HG03103 (cell line): ENCODE results near the gene NDUFA11.
"Not testable (repeated sequence)": the region's sequence is repeated elsewhere in the genome, so short reads cannot be mapped to it uniquely, and the experiment has no call there.

Source experiments
- ATAC-seq: cut with Tn5 transposase; IDR thresholded peaks from one replicate; pipeline ENCODE4 v1.9.1; 2021; ENCODE audit warnings: low read depth; ENCODE audit not compliant: unreplicated experiment

Gene NDUFA11

DNA sequence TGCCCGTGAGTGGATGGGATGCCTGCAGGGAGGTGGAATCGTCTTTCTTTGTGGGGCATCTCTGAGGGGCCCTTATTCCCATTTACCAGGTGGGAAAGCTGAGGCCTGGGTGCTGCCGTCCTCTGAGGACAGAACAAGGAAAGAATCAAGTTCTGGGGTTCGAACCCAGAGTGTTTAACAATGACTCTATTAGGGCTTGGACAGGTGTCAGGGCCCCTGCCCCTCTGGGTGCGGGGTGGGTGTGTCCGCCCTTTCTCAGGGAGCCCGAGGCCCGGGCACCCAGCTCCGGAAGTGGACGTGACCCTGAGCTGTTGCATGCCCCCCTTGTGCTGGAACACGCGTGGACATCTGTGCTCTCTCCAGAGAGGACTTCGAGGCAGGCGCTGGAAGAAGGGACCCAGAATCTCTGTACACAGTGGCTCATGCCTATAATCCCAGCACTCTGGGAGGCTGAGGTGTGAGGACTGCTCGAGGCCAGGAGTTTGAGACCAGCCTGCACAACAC lies 10.8 kb downstream of the NDUFA11 start:
- ATAC-seq, result no peak

DNA sequence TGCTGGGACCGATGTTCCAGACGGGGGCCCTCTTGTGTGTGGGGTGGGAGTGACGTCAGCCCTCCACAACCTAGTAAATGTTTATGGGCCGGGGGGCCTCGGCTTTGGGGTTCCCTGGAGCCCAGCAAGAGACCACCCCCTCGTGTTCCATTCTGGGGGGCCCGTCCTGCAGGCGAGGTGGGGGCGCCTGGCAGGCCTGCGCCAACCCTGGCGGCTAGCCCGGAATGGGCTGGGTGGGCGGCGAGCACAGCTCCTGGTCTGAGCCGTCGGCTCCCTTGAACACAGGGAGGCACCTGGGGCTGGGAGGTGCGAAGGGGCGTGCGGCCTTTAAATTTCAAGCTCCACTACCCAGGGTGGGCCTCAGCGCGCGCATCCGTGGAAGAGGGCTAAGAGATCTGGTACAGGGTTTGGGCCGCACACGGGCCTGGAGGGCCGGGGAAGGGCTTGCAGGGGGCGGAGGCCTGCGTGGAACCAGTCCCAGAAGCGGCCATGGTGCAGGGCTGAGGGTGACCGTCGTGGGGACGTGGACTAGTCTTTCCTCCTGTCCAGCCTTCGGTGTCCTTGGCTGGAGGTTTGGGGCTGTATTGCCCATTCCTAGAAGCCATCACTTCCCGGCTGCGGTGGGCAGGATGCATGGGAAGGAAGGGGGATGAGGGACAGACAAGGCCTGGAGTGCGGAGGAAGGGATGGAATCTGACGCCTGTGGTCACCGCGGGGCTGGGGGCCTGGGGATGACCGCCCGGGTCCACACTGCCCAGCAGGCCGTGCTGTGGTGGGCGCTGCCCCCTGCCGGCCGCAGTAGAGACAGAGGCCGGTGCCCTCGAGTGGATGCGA lies 11.4 kb downstream of the NDUFA11 start:
- ATAC-seq, result no peak

DNA sequence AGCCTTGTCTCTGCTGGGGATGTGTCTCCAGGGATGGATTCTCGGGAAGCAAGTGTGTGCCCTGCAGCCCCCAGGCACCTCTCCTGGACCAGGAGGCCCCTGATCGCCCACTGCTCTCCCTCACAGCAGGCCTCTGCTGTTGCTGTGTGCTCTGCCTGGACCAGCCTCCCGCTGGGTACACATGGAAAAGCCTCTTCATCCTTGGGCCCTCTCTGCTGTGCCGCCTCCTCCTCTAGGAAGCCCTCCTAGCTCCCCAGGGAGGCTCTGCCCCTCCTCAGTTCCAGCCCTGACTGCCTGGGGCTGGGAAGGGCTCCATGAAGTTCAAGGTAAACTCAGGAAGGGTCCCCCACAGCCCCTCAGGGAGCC lies 12.0 kb downstream of the NDUFA11 start:
- no peak for ATAC-seq

DNA sequence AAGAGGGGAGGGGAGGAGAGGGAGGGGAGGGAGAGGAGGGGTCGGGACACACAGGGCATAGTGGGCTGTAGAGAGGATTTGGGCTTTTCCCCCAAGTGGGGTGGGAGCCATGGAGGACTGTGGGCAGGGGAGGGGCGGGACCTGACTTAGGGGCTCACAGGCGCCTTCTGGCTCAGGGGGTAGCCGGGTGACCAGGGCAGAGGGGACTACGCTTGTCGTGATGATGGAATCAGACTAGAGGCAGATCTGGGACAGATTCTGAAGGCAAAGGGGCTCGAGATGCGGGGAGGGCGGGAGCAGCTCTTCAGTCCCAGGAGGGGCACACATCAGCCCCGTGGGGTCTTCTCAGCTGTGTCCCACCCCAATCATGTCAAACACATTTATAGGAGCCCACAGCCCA lies 13.5 kb downstream of the NDUFA11 start:
- ATAC-seq, result no peak

DNA sequence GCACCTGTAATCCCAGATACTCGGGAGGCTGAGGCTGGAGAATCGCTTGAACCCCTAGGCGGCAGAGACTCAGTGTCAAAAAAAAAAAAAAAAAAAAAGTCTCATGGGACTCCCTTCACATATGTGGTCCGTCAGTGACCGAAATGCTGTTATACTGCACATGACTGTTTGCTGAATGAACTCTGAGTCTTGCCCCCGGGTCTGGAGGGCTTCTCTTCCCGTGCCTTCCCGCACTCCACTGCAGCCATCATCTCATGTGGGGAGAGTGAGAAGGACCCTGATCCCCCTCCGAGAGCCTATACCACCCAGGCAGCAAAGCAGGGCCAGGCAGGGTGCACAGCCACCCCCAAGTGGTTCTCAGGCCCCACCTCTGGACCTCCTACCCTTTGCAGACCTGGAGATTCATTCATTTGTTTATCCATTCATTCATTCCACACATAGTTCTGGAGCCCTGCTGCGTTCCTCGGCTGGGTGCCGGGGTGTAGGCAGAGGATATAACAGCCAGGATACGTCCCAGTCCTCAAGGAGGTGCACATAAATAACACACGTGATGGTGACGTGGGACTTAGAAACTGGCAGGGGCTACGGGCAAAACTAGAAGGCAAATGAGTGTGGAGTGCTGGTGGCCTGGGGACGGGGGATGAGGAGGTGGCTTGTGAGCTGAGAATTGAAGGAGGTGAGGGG lies 14.2 kb downstream of the NDUFA11 start:
- ATAC-seq, result no peak

DNA sequence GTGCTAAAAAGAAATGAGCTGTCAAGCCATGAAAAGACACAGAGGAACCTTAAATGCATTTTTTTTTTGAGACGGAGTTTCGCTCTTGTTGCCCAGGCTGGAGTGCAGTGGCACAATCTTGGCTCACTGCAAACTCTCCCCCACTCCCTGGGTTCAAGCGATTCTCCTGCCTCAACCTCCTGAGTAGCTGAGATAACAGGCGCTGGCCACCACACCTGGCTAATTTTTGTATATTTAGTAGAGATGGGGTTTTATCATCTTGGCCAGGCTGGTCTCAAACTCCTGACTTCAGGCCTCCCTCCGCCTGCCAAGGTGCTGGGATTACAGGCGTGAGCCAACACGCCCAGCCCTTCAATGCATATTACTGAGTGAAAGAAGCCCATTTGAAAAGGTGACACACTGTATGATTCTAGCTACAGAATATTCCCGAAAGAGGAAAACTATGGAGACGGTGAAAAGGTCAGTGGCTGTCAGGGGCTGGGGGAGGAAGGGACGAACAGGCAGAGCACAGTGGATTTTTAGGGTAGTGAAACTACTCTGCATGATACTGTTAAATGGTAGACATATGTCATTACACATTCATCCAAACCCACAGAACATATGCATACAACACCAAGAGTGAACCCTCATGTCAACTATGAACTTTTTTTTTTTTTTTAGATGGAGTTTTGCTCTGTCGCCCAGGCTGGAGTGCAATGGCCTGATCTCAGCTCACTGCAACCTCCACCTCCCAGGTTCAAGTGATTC lies 19.4 kb downstream of the NDUFA11 start:
- ATAC-seq, result not testable (repeated sequence)

DNA sequence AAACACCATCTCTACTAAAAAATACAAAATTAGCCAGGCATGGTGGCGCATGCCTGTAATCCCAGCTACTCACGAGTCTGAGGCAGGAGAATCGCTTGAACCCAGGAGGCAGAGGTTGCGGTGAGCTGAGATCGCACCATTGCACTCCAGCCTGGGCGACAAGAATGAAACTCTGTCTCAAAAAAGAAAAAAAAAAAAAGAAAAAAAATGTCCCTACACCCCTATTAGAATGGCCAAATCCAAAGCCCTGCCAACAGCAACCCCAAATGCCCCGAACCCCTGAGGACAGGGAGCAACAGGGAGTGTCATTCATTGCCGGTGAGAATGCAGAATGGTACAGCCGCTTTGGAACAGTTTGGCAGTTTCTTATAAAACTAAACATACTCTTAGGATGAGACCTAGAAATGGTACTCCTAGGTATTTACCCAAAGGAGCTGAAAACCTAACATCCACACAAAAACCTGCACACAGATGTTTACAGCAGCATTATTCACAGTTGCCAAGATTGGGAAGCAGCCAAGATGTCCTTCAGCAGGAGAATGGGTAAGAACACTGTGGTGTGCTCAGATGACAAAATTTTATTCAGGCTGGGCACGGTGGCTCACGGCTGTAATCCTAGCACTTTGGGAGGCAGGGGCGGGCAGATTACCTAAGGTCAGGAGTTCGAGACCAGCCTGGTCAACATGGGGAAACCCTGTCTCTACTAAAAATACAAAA lies 20.3 kb downstream of the NDUFA11 start:
- ATAC-seq, result not testable (repeated sequence)

DNA sequence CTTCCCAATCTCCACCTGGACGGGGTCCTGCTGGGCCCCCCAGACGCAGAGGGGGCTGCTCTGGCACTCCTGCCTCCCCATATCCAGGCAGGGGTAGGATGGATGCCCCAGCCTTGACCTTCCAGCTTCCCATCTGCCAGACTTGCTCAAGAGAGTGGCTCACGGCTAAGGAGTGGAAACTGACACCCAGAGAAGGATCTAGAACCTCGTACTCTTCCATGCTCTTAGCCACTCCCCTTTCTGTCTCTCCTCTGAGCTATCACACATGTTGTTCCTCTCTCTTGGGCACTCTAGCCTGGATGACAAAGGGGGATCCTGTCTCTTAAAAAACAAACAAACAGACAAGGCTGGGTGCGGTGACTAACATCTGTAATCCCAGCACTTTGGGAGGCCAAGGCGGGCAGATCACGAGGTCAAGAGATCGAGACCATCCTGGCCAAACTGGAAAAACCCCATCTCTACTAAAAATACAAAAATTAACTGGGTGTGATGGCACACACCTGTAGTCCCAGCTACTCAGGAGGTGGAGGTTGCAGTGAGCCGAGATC lies 21.1 kb downstream of the NDUFA11 start:
- ATAC-seq, result no peak

DNA sequence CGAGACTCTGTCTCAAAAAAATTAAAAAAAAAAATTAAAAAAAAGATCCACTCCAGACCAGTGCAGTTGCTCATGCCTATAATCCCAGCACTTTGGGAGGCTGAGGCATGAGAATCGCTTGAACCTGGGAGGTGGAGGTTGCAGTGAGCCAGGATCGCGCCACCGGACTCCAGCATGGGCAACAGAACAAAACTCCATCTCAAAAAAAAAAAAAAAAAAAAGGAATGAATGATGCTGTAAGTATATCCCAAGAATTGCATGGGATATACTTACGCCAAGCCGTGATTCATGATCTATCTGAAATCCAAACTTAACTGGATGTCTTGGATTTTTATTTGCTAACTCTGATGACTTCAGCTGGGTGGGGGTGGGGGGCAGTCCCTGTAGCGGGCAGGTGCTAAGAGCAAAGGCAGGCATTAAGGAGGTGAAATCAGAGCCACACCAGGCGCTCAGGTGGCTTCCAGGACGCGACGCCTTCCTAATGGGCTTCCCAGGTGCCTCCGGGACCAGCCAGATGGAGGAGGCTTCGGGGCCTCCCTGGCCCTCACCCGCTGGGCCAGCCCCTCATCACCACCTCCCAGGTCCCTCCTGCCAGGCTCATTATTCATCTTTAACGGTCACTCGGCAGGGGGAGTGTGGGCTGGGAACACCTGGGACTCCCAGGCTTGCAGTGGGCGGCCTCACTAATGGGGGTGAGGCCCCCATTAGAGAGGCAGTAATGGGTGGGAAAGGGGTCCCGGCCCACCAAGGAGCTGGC lies 21.9 kb downstream of the NDUFA11 start:
- ATAC-seq, result no peak

DNA sequence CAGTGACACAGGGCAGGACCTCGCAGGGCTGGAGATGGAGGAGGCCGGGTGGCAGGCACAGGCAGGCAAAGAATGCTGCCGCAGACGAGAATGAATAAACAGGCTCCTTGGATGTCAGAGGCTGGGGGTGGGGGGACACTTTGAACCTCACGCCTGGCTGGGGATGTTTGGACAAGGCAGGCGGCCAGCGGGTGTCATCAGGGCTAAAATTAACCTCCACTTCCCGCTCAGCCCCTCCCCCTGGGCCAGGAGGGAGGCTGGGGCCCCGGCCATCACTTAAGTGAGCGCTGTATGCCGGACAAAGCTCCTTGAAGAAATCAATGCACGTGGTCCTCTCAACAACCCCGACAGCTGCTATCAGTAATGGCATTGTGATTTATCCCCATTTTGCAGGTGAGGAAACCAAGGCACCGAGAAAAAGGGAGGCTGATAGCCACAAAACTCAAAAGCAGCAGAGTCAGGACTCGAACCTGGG lies 22.9 kb downstream of the NDUFA11 start:
- no peak for ATAC-seq

DNA sequence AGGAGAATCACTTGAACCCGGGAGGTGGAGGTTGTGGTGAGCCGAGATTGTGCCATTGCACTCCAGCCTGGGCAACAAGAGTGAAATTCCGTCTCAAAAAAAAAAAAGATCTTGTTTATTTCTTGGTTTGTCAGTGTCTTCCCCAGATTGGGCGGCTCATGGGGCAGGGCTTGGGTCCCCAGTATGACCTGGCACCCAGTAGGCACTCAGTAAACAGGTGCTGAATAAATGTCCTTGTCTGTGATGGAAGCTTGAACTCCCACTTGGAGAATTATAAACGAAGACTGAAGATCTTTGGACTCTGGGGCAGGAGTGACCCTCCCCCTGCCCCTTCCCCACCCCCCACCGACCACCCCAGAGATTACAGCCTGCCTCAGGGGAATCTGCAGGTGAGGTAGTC lies 23.4 kb downstream of the NDUFA11 start:
- no peak for ATAC-seq

DNA sequence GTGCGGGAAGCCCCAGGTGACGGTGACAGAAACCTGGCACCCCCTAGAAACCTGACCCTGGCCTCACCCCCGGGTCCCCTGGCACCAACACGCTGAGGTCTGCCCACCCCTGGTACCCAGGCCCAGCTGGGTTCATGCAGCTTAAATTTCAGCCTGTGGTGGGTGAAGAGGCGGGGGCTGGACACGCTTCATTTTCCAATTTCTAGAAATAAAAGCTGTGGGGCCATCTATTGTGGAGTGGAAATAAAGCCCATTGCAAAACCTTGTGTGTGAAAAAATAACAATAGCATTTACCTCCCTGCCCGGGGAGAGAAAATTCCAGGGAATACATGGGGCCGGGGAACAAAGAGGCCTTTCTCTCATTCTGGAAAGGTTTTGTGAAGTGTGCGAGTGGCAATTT lies 25.7 kb downstream of the NDUFA11 start:
- ATAC-seq, result no peak

DNA sequence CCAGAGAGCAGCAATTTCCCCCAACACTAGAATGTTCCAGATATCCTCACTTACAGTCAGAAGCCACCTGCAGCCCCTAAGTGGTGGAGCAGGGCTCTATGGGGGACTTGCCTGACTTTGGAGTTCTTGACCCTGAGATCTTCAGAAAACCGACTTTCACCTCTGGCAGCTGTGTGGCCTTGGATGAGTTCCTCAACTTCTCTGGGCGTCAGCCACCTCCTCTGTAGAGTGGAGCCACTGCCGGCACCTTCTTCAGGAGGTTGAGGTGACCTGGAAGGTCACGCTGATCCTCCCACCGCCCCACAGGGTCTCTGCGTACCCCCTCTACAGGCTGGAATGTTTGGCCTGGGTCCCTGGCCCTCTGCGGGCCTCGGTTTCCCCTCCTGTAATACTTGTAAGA lies 26.2 kb downstream of the NDUFA11 start:
- ATAC-seq, result no peak

DNA sequence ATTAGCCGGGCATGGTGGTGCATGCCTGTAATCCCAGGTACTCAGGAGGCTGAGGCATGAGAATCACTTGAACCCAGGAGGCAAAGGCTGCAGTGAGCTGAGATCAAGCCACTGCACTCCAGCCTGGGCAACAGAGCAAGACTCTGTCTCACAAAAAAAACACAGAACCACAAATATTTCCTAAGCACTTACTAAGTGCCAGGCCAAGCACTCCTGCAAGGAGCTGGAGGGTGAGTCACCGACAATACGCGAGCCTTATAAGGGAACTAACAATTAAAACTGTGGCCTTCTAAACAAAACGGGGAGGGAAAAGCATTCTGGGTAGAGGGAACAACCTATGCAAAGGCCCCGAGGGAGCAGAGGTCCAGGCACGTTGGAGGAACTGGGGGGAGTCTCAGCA lies 29.1 kb downstream of the NDUFA11 start:
- not testable (repeated sequence) for ATAC-seq

DNA sequence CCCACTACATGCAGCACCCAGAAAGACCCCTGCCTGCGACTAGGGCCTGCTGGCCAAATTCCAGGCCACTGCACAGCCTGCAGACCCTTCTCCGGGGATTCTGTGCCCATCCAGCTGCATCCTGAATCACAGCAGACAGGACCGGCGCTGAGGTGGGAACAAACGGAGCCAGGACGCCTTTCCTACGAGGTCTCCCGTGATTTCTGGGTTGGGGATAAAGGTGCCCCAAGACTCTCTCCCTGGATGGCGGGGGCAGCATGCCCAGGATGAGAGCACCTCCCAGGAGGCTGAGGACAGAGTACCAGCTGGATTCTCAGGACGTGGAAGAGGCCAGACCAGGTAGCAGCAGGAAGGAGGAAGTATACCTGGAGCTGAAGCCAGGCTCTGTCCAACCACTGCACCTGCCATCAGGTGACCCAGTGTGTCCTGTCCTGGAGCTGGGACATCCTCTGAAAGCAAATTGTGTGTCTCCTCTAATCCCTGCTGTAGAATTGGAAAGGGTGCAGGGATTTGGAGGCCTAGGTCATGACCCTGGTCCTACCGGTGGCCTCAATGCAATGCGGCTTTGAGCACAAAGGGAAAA lies 29.9 kb downstream of the NDUFA11 start:
- ATAC-seq, result no peak

DNA sequence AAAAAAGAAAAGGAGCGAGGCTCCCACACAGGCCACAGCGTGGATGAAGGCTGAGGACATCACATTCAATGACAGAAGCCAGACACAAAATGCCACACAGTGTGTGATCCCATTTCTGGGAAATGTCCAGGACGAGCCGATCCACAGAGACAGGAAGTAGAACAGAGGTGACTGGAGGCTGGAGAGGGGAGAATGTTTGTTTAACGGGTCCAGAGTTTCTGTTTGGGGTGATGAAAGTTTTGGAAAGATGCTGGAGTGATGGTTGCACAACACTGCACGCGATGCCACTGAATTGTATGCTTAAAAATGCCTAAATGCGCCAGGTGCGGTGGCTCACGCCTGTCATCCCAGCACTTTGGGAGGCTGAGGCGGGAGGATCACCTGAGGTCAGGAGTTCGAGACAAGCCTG lies 32.6 kb downstream of the NDUFA11 start:
- no peak for ATAC-seq

DNA sequence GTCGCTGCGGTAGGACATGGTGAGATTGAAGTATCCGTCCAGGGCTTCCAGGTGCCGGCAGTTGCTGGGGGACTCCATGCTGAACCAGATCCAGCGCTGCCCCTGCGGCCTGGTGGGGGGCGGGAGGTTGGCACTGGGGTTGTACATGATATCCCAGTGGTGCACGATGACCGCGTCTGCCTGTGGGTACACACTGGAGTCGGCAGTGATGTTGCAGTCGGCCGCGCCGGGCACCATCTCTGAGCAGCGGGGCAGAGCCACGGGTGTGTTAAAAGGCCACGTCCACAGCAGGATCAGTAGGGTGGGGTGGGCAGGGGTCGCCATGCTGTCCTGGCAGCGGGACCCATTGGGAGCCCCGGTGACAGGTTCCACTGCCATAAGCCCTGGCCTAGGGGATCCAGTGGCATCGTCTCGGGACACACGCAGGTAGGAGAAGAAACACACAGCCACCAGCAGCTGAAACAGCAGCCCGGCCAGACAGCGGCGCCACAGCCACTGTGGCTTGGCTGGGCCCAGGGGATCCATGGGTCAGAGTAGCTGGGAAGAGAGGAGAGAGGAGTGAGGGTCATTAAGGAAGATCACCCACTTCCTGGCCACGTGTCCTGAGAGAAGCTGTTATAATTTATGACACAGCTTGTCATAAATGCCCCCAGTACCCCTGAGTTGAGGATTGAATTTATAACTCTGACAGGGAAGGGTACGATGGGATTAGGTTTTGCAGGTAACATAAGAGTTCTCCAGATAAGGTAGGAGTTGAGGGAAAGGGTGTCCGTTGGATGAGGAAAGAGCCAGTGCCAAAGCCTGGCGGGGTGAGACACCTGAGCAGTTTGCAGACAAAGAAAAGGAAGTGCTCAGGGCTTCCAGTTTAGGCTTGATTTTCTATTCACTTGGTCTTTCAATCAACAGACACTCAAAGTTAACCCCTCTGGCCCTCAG lies 36.1 kb downstream of the NDUFA11 start:
- no peak for ATAC-seq

DNA sequence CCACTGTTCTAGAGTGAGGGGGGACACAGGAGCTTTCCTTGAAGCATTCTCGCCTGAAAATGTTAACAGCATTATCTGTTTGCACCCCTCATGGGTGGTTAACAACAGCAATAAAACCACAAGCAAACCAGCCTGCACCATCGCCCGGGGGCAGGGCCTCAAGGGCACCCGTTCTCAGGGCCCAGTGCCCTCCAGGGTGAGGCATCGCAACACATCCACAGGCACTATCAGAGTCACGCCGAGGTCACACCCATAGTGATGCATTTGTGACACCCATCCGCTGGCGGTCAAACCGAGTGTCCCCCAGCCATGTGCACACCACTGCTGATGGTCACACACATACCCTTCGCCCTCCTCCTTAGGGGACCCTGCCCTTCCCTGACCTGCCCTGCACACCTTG lies 37.8 kb downstream of the NDUFA11 start:
- no peak for ATAC-seq
